Activated CD8-positive, alpha-beta T cell treated with anti-CD3 and anti-CD28 coated beads for 36 hours (primary cell): ENCODE data around the gene SUSD4. TPM values are rescaled to one million over a fixed set of nuclear protein-coding genes. Genes with fewer than 3 reads are reported as not detected.

Experiments used
- ATAC-seq: fragments of 200-7000 bp; cut with Tn5 transposase; one replicate; pipeline ENCODE4 v1.10.0; 2021; ENCODE audit warnings: mild to moderate bottlenecking, moderate library complexity
- CTCF ChIA-PET: fragments of 350-600 bp; sonication (Branson Sonifier 250); formaldehyde crosslinking; loops from one replicate; lab custom pipeline; 2021; ENCODE audit warnings: antibody characterized with exemption; lab: Charles Lee
- POLR2A ChIA-PET: fragments of 350-600 bp; sonication (Branson Sonifier 250); formaldehyde crosslinking; loops from one replicate; lab custom pipeline; 2021; ENCODE audit warnings: antibody characterized with exemption; lab: Charles Lee
- DNase-seq: peaks from one replicate; pipeline ENCODE4 v3.0.0-alpha.2; 2020
- H3K27ac Mint-ChIP-seq: one replicate; pipeline ENCODE4 v1.8.0; 2021; ENCODE audit warnings: mild to moderate bottlenecking, mixed read lengths
- H3K27me3 Mint-ChIP-seq: one replicate; pipeline ENCODE4 v1.8.0; 2021; ENCODE audit warnings: mixed read lengths
- H3K36me3 Mint-ChIP-seq: one replicate; pipeline ENCODE4 v1.8.0; 2021; ENCODE audit warnings: low read depth, mixed read lengths
- H3K4me1 Mint-ChIP-seq: one replicate; pipeline ENCODE4 v1.8.0; 2021; ENCODE audit warnings: low read depth, mixed read lengths
- H3K4me3 Mint-ChIP-seq: one replicate; pipeline ENCODE4 v1.8.0; 2021; ENCODE audit warnings: mild to moderate bottlenecking, moderate library complexity, mixed read lengths
- H3K9me3 Mint-ChIP-seq: one replicate; pipeline ENCODE4 v1.8.0; 2021; ENCODE audit warnings: mixed read lengths
- intact Hi-C: fragments of 100-400 bp; cut with micrococcal nuclease; formaldehyde crosslinking; loops from one replicate; pipeline ENCODE4 v1.10.0; 2022
- total RNA-seq, 2 experiments: library from RNA; stranded (reverse); gene quantifications; one replicate each; pipeline ENCODE4 v1.2.3, GENCODE V29; 2021
- TF ChIP-seq, protein P1 (sequence below): fragments of 200-600 bp; IDR thresholded peaks from one replicate; pipeline ENCODE4 v1.8.0; 2022; ENCODE audit warnings: antibody characterized with exemption, mild to moderate bottlenecking

SUSD4 gene
- total RNA-seq, 2 experiments from 2014 or later = 0.29 to 0.43 TPM

DNA sequence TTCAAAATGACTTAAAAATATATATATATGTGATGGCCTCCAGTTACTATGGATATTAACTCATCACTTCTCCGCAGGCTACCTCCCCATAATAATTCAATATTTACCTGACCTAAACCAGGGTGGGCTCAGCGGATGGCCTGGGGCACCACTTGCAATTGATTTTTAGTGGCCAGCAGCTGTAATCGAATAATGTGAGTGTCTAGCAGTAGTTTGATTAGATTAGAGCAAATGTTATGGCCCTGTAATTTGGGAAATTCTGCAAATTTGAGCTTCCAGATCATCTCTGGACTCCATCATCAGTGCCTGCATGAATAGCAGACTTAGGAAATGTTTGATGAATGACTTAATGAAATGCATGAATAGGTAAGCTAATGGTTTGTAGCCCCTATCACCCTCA is 14.7 kb downstream of the SUSD4 start:
- Mint-ChIP-seq H3K27me3 (no peaks in the 10 kb centered on the region), H3K4me1 (no peaks in the 10 kb centered on the region), H3K36me3 (no peaks in the 10 kb centered on the region), H3K9me3 (no peaks in the 10 kb centered on the region), H3K27ac (no peak overlapping the region), H3K4me3 (no peak overlapping the region)
- no peak for DNase-seq
- intact Hi-C loops = no loop called here
- POLR2A ChIA-PET = no interaction called here
- CTCF ChIA-PET = interaction anchor here (0.6 to 0.9 kb wide), 2 partner anchors 13 to 151 kb away, joined by 3 to 4 read pairs; no protein-coding TSS in a partner anchor
- TF ChIP-seq, protein P1, sequence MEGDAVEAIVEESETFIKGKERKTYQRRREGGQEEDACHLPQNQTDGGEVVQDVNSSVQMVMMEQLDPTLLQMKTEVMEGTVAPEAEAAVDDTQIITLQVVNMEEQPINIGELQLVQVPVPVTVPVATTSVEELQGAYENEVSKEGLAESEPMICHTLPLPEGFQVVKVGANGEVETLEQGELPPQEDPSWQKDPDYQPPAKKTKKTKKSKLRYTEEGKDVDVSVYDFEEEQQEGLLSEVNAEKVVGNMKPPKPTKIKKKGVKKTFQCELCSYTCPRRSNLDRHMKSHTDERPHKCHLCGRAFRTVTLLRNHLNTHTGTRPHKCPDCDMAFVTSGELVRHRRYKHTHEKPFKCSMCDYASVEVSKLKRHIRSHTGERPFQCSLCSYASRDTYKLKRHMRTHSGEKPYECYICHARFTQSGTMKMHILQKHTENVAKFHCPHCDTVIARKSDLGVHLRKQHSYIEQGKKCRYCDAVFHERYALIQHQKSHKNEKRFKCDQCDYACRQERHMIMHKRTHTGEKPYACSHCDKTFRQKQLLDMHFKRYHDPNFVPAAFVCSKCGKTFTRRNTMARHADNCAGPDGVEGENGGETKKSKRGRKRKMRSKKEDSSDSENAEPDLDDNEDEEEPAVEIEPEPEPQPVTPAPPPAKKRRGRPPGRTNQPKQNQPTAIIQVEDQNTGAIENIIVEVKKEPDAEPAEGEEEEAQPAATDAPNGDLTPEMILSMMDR = no peak
- no peak for ATAC-seq

- TF ChIP-seq, protein P1 = no peak
- POLR2A ChIA-PET = interaction anchor here (0.6 kb wide), 1 partner anchor 1795 kb away, joined by 6 read pairs; no protein-coding TSS in a partner anchor
Measured at GRCh38 chr1:223348439-223348838, 15.5 kb downstream of the SUSD4 start.

DNA sequence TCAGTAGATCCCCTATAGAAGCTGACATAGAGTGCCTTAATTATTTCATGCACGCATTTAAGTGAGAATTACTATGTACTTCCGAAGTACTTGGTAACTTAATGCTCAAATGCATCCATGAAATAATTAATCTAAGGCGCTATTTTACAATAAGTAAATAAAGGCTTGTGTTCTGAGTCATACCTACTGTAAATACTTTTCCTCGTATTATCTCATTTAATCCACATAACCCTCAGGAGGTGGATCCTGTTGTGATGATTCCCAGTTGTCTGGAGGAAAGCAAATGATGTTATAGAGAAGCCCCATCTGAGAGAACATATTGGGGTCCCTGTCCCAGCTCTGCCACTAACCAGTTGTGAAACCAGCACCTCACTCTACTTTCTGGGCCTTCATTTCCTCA is 16.4 kb downstream of the SUSD4 start:
- intact Hi-C loops = no loop called here
- Mint-ChIP-seq H3K9me3 (no peaks in the 10 kb centered on the region), H3K4me1 (no peaks in the 10 kb centered on the region), H3K27me3 (no peaks in the 10 kb centered on the region), H3K4me3 (no peak overlapping the region), H3K36me3 (no peaks in the 10 kb centered on the region), H3K27ac (no peak overlapping the region)
- no peak for ATAC-seq
- POLR2A ChIA-PET = no interaction called here
- no peak for DNase-seq
- TF ChIP-seq, protein P1 = no peak
- CTCF ChIA-PET = no interaction called here

More at GRCh38 chr1:223348439-223348838, 15.5 kb downstream of the SUSD4 start:
- DNase-seq = no peak
- H3K4me3 Mint-ChIP-seq = no peak overlapping the region
- H3K27me3 Mint-ChIP-seq = no peaks in the 10 kb centered on the region
- intact Hi-C loops = no loop called here
- no peaks in the 10 kb centered on the region for H3K9me3 Mint-ChIP-seq
- no peak for ATAC-seq
- no peak overlapping the region for H3K27ac Mint-ChIP-seq
- H3K36me3 Mint-ChIP-seq = no peaks in the 10 kb centered on the region
- H3K4me1 Mint-ChIP-seq = no peaks in the 10 kb centered on the region
- CTCF ChIA-PET = no interaction called here

- no peaks in the 10 kb centered on the region for H3K36me3 Mint-ChIP-seq
- TF ChIP-seq, protein P1 = no peak
- H3K27ac Mint-ChIP-seq = no peak overlapping the region
- DNase-seq = no peak
- intact Hi-C loops = no loop called here
- no peak for ATAC-seq
- H3K4me3 Mint-ChIP-seq = no peak overlapping the region
- ChIA-PET POLR2A (no interaction called here), CTCF (interaction anchor here (1.0 to 1.7 kb wide), 2 partner anchors 213 to 222 kb away, joined by 3 to 7 read pairs; no protein-coding TSS in a partner anchor)
- H3K9me3 Mint-ChIP-seq = no peaks in the 10 kb centered on the region
- H3K27me3 Mint-ChIP-seq = no peaks in the 10 kb centered on the region
- H3K4me1 Mint-ChIP-seq = no peaks in the 10 kb centered on the region
Measured at GRCh38 chr1:223346311-223346710, 17.7 kb downstream of the SUSD4 start.

- no peaks in the 10 kb centered on the region for H3K4me1 Mint-ChIP-seq
- no peaks in the 10 kb centered on the region for H3K36me3 Mint-ChIP-seq
- ATAC-seq (no peak), DNase-seq (no peak)
- H3K9me3 Mint-ChIP-seq = no peaks in the 10 kb centered on the region
- ChIA-PET POLR2A (no interaction called here), CTCF (interaction anchor here (1.2 to 1.7 kb wide), 2 partner anchors 13 to 212 kb away, joined by 3 to 7 read pairs; no protein-coding TSS in a partner anchor)
- intact Hi-C loops = no loop called here
- TF ChIP-seq, protein P1 = no peak
- H3K27ac Mint-ChIP-seq = no peak overlapping the region
- no peaks in the 10 kb centered on the region for H3K27me3 Mint-ChIP-seq
- H3K4me3 Mint-ChIP-seq = no peak overlapping the region
Measured at GRCh38 chr1:223345720-223346119, 18.3 kb downstream of the SUSD4 start.
